Upper lobe of left lung (tissue), 4 donors: ENCODE data around the gene DNTT.

Experiments
- POLR2A ChIP-seq, 4 donors: fragments of 450-650 bp; IDR thresholded peaks; one replicate each; pipeline ENCODE4 v1.5.1; 2016 to 2017; ENCODE audit warnings: antibody characterized with exemption in 4 of 4, mild to moderate bottlenecking in 2 of 4
- POLR2AphosphoS5 ChIP-seq, 2 donors: sonication (generic); formaldehyde crosslinking; IDR thresholded peaks; one replicate each; pipeline ENCODE4 v1.5.1; 2017; ENCODE audit warnings: antibody characterized with exemption in 2 of 2
- TF ChIP-seq, protein P1 (sequence below), 6 experiments: fragments of 450-650 bp in 4 of 6; fragments of 200-600 bp in 2 of 6; sonication (generic) in 2 of 6; IDR thresholded peaks; one replicate each; pipeline ENCODE4 v1.5.1; 2016 to 2019; ENCODE audit warnings: antibody characterized with exemption in 6 of 6

DNA sequence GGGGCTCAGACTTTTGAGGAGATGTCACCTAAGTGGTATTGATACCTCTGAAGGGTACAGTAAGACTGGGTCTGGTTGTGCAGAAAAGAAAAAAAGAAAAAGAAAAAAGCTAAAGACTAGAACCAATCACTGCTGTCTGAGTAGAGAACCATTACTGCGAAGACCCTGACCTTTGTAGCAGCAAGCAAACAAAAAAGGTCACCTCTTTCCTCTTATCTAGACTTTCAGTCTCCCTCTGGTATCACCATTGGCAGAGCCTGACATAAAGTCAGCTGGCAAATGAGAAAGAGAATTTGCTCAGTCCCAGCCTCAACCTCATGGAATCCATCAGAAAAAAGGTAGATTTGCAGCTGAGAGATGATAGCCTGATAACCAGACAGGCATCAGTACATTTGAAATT is 2.6 kb upstream of the DNTT start:
- TF ChIP-seq, protein P1, sequence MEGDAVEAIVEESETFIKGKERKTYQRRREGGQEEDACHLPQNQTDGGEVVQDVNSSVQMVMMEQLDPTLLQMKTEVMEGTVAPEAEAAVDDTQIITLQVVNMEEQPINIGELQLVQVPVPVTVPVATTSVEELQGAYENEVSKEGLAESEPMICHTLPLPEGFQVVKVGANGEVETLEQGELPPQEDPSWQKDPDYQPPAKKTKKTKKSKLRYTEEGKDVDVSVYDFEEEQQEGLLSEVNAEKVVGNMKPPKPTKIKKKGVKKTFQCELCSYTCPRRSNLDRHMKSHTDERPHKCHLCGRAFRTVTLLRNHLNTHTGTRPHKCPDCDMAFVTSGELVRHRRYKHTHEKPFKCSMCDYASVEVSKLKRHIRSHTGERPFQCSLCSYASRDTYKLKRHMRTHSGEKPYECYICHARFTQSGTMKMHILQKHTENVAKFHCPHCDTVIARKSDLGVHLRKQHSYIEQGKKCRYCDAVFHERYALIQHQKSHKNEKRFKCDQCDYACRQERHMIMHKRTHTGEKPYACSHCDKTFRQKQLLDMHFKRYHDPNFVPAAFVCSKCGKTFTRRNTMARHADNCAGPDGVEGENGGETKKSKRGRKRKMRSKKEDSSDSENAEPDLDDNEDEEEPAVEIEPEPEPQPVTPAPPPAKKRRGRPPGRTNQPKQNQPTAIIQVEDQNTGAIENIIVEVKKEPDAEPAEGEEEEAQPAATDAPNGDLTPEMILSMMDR (IDR thresholded peaks at IDR 0.05), result no peak
- no peak for TF ChIP-seq POLR2A (IDR thresholded peaks at IDR 0.05)
- no peak for TF ChIP-seq POLR2AphosphoS5 (IDR thresholded peaks at IDR 0.05)
